Stimulated activated CD4-positive, alpha-beta T cell treated with anti-CD3 and anti-CD28 coated beads, Interleukin-1b, Interleukin-23, amount 100 ng/mL, for 24 hours (primary cell): ENCODE results near the gene MYBPHL.

Experiments used
- DNase-seq, 4 experiments: peaks; one replicate each; pipeline ENCODE4 v3.0.0-alpha.2; 2020; ENCODE audit warnings: low read depth in 4 of 4, low spot score in 1 of 4

The MYBPHL gene

DNA sequence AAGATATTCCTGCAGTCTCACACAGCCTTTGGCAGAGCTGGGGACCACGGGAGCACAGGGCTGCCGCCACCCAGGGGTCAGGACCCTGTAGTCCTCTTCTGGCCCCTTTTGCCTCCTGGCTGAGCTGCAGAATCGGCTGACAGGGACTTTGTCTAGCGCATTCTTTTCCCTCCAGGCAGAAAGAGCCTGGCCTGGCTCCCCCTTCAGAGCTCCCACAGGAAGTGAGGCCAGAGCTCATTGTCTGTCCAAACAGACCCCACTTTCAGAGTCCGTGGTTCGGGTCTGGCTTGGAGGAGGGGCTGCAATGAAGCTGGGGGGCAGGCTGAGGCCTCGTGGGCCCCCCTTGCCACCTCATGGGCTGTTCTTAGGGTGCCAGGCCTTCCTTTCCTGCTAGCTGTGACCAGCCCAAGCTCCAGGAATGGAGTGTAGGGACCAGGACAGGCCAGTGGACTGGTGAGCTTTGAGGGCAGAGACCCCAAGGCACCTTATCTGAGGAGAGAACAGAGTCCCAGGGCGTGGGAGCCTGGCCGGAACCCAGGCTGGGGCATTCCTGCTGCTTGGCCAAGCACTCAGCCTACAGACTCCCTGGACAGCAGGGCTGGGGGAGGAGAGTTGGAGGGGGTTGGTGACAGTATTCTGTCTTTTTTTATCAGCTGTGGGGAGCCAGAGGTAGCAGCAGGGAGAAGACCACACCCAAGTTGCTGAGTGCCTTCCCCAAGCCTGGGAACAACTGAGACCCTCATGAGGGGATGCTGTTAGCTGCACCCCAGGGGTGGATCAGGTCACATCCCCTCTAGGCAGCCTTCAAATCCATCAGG, 52.8 kb downstream of the MYBPHL start:
- DNase-seq = no peak

GRCh38 chr1:109252893-109253802, 53.7 kb downstream of the MYBPHL start:
- DNase-seq = no peak

- DNase-seq = no peak
Measured at GRCh38 chr1:109252167-109252892, 54.5 kb downstream of the MYBPHL start.

DNA sequence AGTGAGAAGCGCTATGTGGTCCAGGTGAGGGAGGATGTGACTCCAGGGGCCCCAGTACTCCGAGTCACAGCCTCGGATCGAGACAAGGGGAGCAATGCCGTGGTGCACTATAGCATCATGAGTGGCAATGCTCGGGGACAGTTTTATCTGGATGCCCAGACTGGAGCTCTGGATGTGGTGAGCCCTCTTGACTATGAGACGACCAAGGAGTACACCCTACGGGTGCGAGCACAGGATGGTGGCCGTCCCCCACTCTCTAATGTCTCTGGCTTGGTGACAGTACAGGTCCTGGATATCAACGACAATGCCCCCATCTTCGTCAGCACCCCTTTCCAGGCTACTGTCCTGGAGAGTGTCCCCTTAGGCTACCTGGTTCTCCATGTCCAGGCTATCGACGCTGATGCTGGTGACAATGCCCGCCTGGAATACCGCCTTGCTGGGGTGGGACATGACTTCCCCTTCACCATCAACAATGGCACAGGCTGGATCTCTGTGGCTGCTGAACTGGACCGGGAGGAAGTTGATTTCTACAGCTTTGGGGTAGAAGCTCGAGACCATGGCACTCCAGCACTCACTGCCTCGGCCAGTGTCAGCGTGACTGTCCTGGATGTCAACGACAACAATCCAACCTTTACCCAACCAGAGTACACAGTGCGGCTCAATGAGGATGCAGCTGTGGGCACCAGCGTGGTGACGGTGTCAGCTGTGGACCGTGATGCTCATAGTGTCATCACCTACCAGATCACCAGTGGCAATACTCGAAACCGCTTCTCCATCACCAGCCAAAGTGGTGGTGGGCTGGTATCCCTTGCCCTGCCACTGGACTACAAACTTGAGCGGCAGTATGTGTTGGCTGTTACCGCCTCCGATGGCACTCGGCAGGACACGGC, 55.3 kb downstream of the MYBPHL start:
- no peak for DNase-seq

GRCh38 chr1:109250454-109251276, 56.1 kb downstream of the MYBPHL start:
- no peak for DNase-seq

- DNase-seq = no peak
Measured at GRCh38 chr1:109249654-109250401, 57.0 kb downstream of the MYBPHL start.

- DNase-seq = peak; percentile 18 to 50 (median 32)
Measured at GRCh38 chr1:109248797-109249629, 57.8 kb downstream of the MYBPHL start, which contains the start of gene CELSR2. Gene CELSR2, plus strand, starts transcription at chr1:109249539. Its CDS starts 541 bp downstream, at chr1:109250080.

- DNase-seq = no peak
Measured at GRCh38 chr1:109248444-109248796, 58.4 kb downstream of the MYBPHL start.

- no peak for DNase-seq
Measured at GRCh38 chr1:109247401-109248365, 59.1 kb downstream of the MYBPHL start.

GRCh38 chr1:109246141-109246551, 60.7 kb downstream of the MYBPHL start:
- no peak for DNase-seq

GRCh38 chr1:109243860-109244552, 62.8 kb downstream of the MYBPHL start:
- no peak for DNase-seq

GRCh38 chr1:109243221-109243620, 63.6 kb downstream of the MYBPHL start:
- no peak for DNase-seq

GRCh38 chr1:109242387-109242786, 64.4 kb downstream of the MYBPHL start:
- no peak for DNase-seq
